ENCODE results near the gene KLRD1.

DNA sequence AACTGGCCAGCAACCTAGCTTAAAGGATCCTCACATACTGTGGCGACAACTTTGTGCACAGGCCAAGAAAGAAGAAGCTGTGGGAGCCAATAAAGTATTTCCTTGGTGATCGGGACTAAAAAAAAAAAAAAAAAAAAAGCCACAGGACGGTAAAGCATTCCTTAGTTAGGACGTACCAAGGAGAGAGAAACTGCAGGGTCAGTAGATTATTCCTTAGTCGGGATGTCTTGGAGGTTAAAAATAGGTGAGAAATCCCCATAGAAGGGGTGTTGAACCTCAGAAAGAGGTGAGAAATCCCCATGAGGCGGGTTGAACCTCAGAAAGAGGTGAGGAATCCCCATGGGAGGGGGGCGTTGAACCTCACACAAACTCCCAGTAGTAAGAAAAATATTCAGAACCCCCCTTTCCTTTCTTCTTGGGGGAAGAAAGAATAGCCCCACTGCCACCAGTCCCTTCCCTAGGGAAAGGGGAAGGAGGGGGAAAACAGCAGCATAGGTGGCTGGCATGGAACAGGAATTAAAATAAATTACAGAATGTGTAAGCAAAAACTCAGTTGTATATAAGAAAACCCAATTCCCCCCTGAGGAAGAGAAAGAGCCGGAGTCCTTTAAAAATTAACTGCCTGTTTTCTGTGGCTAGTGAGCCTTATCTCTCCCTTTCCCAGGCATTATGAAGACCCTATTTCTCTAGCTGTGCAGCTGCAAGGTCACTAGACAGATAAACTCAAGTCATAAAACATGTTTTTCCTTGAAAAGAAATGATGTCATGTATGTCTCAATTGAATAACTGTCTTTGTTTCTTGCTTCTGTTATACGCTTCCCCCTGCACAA lies 55.4 kb downstream of the KLRD1 start:
- no peak for TF ChIP-seq MAZ (IDR thresholded peaks at IDR 0.05; ENCODE audit: borderline replicate concordance, low read depth, low read length)
- no peak for TF ChIP-seq POLR2A (IDR thresholded peaks at IDR 0.05; ENCODE audit: low read depth, low read length)
- TF ChIP-seq, protein P1, sequence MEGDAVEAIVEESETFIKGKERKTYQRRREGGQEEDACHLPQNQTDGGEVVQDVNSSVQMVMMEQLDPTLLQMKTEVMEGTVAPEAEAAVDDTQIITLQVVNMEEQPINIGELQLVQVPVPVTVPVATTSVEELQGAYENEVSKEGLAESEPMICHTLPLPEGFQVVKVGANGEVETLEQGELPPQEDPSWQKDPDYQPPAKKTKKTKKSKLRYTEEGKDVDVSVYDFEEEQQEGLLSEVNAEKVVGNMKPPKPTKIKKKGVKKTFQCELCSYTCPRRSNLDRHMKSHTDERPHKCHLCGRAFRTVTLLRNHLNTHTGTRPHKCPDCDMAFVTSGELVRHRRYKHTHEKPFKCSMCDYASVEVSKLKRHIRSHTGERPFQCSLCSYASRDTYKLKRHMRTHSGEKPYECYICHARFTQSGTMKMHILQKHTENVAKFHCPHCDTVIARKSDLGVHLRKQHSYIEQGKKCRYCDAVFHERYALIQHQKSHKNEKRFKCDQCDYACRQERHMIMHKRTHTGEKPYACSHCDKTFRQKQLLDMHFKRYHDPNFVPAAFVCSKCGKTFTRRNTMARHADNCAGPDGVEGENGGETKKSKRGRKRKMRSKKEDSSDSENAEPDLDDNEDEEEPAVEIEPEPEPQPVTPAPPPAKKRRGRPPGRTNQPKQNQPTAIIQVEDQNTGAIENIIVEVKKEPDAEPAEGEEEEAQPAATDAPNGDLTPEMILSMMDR (conservative IDR thresholded peaks at IDR 0.05; ENCODE audit: low read depth, low read length) = no peak
- no peak for TF ChIP-seq SMC3 (IDR thresholded peaks at IDR 0.05; ENCODE audit: low read depth, low read length)
- TF ChIP-seq RAD21 (IDR thresholded peaks at IDR 0.05; ENCODE audit: low read length) = no peak
- TF ChIP-seq RFX5 (IDR thresholded peaks at IDR 0.05; ENCODE audit: low read depth, low read length) = no peak
- TF ChIP-seq MXI1 (IDR thresholded peaks at IDR 0.05; ENCODE audit: borderline replicate concordance, low read depth, low read length) = no peak
- no peak for TF ChIP-seq CEBPB (IDR thresholded peaks at IDR 0.05; ENCODE audit: low read depth, low read length)
- TF ChIP-seq, protein P2, sequence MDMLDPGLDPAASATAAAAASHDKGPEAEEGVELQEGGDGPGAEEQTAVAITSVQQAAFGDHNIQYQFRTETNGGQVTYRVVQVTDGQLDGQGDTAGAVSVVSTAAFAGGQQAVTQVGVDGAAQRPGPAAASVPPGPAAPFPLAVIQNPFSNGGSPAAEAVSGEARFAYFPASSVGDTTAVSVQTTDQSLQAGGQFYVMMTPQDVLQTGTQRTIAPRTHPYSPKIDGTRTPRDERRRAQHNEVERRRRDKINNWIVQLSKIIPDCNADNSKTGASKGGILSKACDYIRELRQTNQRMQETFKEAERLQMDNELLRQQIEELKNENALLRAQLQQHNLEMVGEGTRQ (IDR thresholded peaks at IDR 0.05; ENCODE audit: low read depth, low read length) = no peak
- no peak for TF ChIP-seq FOS (IDR thresholded peaks at IDR 0.05; ENCODE audit: low read depth, low read length)
- TF ChIP-seq CHD1 (IDR thresholded peaks at IDR 0.05; ENCODE audit: low read depth, low read length) = no peak
- TF ChIP-seq, protein P3, sequence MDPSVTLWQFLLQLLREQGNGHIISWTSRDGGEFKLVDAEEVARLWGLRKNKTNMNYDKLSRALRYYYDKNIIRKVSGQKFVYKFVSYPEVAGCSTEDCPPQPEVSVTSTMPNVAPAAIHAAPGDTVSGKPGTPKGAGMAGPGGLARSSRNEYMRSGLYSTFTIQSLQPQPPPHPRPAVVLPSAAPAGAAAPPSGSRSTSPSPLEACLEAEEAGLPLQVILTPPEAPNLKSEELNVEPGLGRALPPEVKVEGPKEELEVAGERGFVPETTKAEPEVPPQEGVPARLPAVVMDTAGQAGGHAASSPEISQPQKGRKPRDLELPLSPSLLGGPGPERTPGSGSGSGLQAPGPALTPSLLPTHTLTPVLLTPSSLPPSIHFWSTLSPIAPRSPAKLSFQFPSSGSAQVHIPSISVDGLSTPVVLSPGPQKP (IDR thresholded peaks at IDR 0.05; ENCODE audit: borderline replicate concordance, low read depth, low read length) = no peak
- no peak for TF ChIP-seq RCOR1 (IDR thresholded peaks at IDR 0.05; ENCODE audit: insufficient replicate concordance, low read length)
- TF ChIP-seq MAFK (IDR thresholded peaks at IDR 0.05; ENCODE audit: low read depth, low read length) = no peak
